RWPE1 (cell line): ENCODE data around the gene UBAP2L.
"Not testable (repeated sequence)": the region's sequence is repeated elsewhere in the genome, so short reads cannot be mapped to it uniquely, and the experiment has no call there.

Experiments used
- CTCF ChIA-PET: fragments of 350-600 bp; sonication (Branson Sonifier 250); formaldehyde crosslinking; extraction: SDS; loops from one replicate; lab custom pipeline; 2021; lab: Yijun Ruan, JAX
- POLR2A ChIA-PET: fragments of 400-600 bp; formaldehyde crosslinking; extraction: SDS; loops from one replicate; lab custom pipeline; 2020; ENCODE audit warnings: antibody characterized with exemption; ENCODE audit not compliant: low non-redundant PET; lab: Yijun Ruan, JAX
- DNase-seq: peaks from one replicate; pipeline ENCODE4 v3.0.0; 2012; ENCODE audit warnings: low spot score
- H3K27ac ChIP-seq: fragments of 450-650 bp; 2 replicates; pipeline ENCODE4 v1.5.1; 2017
- TF ChIP-seq, protein P1 (sequence below): fragments of 450-650 bp; conservative IDR thresholded peaks from 2 replicates; pipeline ENCODE4 v1.5.1; 2017; ENCODE audit warnings: low read depth, mild to moderate bottlenecking

Gene UBAP2L

DNA sequence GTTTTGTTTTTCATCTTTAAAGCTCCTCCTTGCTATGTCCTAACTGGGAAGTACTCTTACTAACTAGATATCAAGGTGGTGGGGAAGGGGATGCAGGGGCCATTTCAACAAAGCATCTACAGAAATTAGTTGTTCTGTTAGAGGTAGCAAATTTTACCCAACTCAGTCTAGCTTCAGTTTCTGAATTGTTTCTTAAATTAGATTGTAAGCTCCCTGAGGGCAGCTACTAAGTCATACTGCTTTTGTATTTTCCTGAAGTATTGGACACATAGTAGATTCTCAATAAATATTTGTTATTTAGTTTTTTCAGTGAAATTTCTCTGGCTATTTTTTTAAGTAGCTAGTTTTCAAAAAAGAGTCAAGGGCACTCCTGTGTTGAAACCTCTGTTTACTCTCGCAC lies 1.8 kb downstream of the UBAP2L start:
- ChIA-PET CTCF (interaction anchor here (0.6 kb wide), 1 partner anchor 22 kb away, joined by 3 read pairs; no protein-coding TSS in a partner anchor), POLR2A (no interaction called here)
- DNase-seq: no peak
- no peak overlapping the region for H3K27ac ChIP-seq
- TF ChIP-seq, protein P1, sequence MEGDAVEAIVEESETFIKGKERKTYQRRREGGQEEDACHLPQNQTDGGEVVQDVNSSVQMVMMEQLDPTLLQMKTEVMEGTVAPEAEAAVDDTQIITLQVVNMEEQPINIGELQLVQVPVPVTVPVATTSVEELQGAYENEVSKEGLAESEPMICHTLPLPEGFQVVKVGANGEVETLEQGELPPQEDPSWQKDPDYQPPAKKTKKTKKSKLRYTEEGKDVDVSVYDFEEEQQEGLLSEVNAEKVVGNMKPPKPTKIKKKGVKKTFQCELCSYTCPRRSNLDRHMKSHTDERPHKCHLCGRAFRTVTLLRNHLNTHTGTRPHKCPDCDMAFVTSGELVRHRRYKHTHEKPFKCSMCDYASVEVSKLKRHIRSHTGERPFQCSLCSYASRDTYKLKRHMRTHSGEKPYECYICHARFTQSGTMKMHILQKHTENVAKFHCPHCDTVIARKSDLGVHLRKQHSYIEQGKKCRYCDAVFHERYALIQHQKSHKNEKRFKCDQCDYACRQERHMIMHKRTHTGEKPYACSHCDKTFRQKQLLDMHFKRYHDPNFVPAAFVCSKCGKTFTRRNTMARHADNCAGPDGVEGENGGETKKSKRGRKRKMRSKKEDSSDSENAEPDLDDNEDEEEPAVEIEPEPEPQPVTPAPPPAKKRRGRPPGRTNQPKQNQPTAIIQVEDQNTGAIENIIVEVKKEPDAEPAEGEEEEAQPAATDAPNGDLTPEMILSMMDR: no peak

DNA sequence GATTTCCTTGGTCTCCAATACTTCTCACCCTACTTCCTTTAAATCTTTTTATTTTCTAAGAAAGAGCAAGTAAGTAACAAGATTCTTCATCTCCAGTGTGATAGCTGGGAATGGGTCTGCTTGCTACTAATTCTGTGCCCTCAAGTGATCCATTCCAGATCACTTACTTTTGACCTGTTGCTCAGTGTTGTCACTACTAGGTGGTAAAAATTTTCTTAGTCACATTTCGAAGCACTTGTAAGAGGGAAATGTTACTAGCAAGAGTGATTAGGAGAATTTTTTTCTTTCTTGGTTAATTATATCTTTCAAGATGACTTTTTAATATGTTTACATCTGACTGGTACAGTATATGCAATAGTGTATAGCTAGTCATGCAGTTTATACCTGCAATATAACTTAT lies 2.2 kb downstream of the UBAP2L start:
- DNase-seq: no peak
- no peak overlapping the region for H3K27ac ChIP-seq
- TF ChIP-seq, protein P1: no peak
- POLR2A ChIA-PET: no interaction called here
- CTCF ChIA-PET: interaction anchor here (0.6 kb wide), 1 partner anchor 22 kb away, joined by 3 read pairs; no protein-coding TSS in a partner anchor

DNA sequence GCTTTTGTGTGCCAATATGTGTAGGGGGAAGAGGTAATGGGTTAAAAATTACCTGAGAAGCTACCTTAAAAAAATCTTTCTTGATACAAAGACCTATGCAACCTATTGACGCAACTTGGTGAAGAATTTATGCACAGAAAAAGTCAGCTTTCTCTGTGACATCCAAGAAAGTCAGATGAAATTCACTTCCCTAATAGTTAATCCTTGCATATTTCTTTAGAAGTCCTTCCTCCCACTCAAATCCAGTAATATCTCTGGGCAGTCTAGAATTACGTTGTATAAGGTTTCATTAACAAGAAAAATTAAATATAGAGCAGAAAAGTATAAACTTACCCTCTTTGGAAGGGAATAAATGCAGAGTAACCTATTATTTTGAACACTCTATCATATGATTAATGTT lies 2.9 kb downstream of the UBAP2L start:
- CTCF ChIA-PET: no interaction called here

DNA sequence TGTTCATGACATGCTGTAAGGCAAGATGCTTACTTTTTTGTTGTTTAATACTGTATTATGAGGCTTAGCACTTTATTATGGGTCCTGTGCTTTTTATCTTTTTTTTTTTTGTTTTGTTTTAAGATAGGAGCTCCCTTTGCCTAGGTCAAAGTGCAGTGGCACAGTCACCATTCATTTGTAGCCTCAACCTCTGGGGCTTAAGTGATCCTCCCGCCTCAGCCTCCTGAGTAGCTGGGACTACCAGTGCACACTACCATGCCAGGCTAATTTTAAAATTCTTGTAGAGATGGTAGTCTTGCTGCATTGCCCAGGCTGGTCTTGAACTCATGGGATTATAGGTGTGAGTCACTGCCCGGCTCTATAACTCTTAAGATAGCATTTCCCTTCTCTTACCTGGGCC lies 4.6 kb downstream of the UBAP2L start:
- DNase-seq: no peak
- CTCF ChIA-PET: no interaction called here
- TF ChIP-seq, protein P1: no peak
- H3K27ac ChIP-seq: no peak overlapping the region
- POLR2A ChIA-PET: no interaction called here

More for the DNA sequence above, 2.9 kb downstream of the UBAP2L start:
- POLR2A ChIA-PET: interaction anchor here (0.7 kb wide), 1 partner anchor 261 kb away, joined by 3 read pairs; no protein-coding TSS in a partner anchor
- TF ChIP-seq, protein P1: no peak
- DNase-seq: no peak
- H3K27ac ChIP-seq: no peak overlapping the region

DNA sequence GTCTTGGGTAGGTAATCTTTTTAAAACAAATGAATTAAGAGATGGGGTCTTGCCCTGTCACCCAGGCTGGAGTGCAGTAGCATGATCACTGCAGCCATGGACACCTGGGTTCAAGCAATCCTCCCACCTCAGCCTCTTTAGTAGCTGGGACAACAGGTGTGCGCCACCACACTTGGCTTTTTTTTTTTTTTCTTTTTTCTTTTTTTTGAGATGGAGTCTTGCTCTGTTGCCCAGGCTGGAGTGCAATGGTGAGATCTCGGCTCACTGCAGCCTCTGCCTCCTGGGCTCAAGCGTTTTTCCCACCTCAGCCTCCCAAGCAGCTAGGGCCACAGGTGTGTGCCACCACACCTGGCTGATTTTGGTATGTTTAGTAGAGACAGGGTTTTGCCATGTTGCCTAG lies 10.4 kb downstream of the UBAP2L start:
- DNase-seq, H3K27ac ChIP-seq, CTCF ChIA-PET, POLR2A ChIA-PET: not testable (repeated sequence)

DNA sequence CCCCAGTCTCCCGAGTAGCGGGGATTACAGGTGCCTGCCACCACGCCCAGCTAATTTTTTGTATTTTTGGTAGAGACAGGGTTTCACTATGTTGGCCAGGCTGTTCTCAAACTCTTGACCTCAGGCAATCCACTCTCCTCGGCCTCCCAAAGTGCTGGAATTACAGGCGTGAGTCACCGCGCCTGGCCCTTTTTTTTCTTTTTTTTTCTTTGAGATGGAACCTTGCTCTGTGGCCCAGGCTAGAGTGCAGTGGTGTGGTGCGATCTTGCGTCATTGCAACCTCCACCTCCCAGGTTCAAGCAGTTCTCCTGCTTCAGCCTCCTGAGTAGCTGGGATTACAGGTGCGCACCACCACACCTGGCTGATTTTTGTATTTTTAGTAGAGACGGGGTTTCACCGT lies 12.4 kb downstream of the UBAP2L start:
- POLR2A ChIA-PET: not testable (repeated sequence)

DNA sequence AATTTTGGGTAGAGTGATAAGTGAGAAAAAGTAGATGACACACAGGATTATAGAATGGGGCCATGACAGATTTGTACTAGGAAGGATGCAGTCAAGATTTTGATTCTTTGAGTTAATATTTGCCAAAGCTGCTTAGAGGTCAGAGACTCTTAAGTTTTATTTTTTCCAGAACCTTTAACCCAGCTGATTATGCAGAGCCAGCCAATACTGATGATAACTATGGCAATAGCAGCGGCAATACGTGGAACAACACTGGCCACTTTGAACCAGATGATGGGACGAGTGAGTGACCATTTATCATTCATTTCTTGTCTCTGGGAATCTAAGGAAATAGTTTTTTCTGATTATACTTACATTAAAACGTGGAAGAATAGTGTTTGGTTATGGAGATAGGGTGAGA lies 16.1 kb downstream of the UBAP2L start:
- ChIA-PET POLR2A (no interaction called here), CTCF (no interaction called here)
- TF ChIP-seq, protein P1: no peak
- DNase-seq: no peak
- H3K27ac ChIP-seq: no peak overlapping the region

More for the DNA sequence above, 12.4 kb downstream of the UBAP2L start:
- DNase-seq, H3K27ac ChIP-seq: not testable (repeated sequence)
- CTCF ChIA-PET: interaction anchor here (0.6 kb wide), 1 partner anchor 135 kb away, joined by 3 read pairs; no protein-coding TSS in a partner anchor

- H3K27ac ChIP-seq: no peak overlapping the region
- ChIA-PET CTCF (no interaction called here), POLR2A (no interaction called here)
- TF ChIP-seq, protein P1: no peak
- DNase-seq: no peak
Observed at GRCh38 chr1:154237435-154237834, 16.7 kb downstream of the UBAP2L start.
